NCI-H1105 treated with DMSO at 0.1 percent for 48 hours (cell line): ENCODE measurements around the gene CRIP1.

Experiments used
- DNase-seq: peaks from one replicate; lab custom pipeline; 2025; lab: John Stamatoyannopoulos, UW

Gene CRIP1

GRCh38 chr14:105492971-105493871, 6.5 kb downstream of the CRIP1 start:
- DNase-seq: no peak

GRCh38 chr14:105493921-105494605, 7.4 kb downstream of the CRIP1 start:
- DNase-seq: no peak

GRCh38 chr14:105494606-105494929, 7.9 kb downstream of the CRIP1 start:
- no peak for DNase-seq

- no peak for DNase-seq
Measured at GRCh38 chr14:105495101-105495989, 8.7 kb downstream of the CRIP1 start.

- no peak for DNase-seq
Measured at GRCh38 chr14:105495990-105496830, 9.5 kb downstream of the CRIP1 start.

- DNase-seq: no peak
Measured at GRCh38 chr14:105496831-105497591, 10.3 kb downstream of the CRIP1 start.

- DNase-seq: no peak
Measured at GRCh38 chr14:105497671-105498429, 11.2 kb downstream of the CRIP1 start.

- DNase-seq: no peak
Measured at GRCh38 chr14:105498430-105499255, 12.0 kb downstream of the CRIP1 start.

- DNase-seq: no peak
Measured at GRCh38 chr14:105499256-105500035, 12.8 kb downstream of the CRIP1 start.

- DNase-seq: no peak
Measured at GRCh38 chr14:105500036-105500725, 13.5 kb downstream of the CRIP1 start.

GRCh38 chr14:105500726-105501101, 14.0 kb downstream of the CRIP1 start:
- DNase-seq: no peak

- DNase-seq: no peak
Measured at GRCh38 chr14:105501504-105502291, 15.0 kb downstream of the CRIP1 start.

- DNase-seq: no peak
Measured at GRCh38 chr14:105502446-105503295, 16.0 kb downstream of the CRIP1 start.

GRCh38 chr14:105503296-105503640, 16.6 kb downstream of the CRIP1 start:
- DNase-seq: no peak

- DNase-seq: no peak
Measured at GRCh38 chr14:105503935-105504692, 17.4 kb downstream of the CRIP1 start.
